ENCODE results near the gene TMEM259.

TMEM259 gene

GRCh38 chr19:1063030-1063908, 42.3 kb upstream of the TMEM259 start:
- no peaks in the 10 kb centered on the region for H3K4me1 ChIP-seq (ENCODE audit: control insufficient read depth, insufficient read depth, low read length)
- no peaks in the 10 kb centered on the region for H3K36me3 ChIP-seq (ENCODE audit: control insufficient read depth, insufficient read depth, low read length)
- no peak overlapping the region for H3K4me3 ChIP-seq (ENCODE audit: low read length)
- H3K27me3 ChIP-seq (ENCODE audit: control insufficient read depth, insufficient read depth, low read length), result peaks cover 12% of the 10 kb centered on the region
- no peak overlapping the region for H3K27ac ChIP-seq (ENCODE audit: low read depth, low read length)
- no peak overlapping the region for H3K9ac ChIP-seq (ENCODE audit: low read length)

- H3K9ac ChIP-seq (ENCODE audit: low read length), result no peak overlapping the region
- H3K4me1 ChIP-seq (ENCODE audit: control insufficient read depth, insufficient read depth, low read length), result no peaks in the 10 kb centered on the region
- H3K4me3 ChIP-seq (ENCODE audit: low read length), result no peak overlapping the region
- peaks cover 10% of the 10 kb centered on the region for H3K27me3 ChIP-seq (ENCODE audit: control insufficient read depth, insufficient read depth, low read length)
- H3K27ac ChIP-seq (ENCODE audit: low read depth, low read length), result no peak overlapping the region
- no peaks in the 10 kb centered on the region for H3K36me3 ChIP-seq (ENCODE audit: control insufficient read depth, insufficient read depth, low read length)
Measured at GRCh38 chr19:1062387-1063029, 41.6 kb upstream of the TMEM259 start.

DNA sequence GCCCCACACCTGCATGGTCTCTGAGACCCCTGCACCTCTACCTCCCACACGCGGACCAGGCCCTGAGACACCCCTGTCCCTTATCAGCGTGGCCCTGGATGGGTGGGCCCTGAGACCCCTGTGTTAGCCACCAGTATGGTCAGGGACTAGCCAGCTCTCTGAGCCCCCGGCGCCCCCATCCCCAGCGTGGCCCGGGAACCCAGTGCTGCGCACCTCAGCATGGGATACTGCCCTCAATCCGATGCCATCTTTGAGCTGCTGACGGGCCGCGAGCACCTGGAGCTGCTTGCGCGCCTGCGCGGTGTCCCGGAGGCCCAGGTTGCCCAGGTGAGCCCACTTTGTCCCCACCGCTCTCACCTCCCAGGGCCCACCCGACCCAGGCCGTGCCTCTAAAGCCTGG, 41.1 kb upstream of the TMEM259 start:
- peaks cover 6% of the 10 kb centered on the region for H3K27me3 ChIP-seq (ENCODE audit: control insufficient read depth, insufficient read depth, low read length)
- no peaks in the 10 kb centered on the region for H3K4me1 ChIP-seq (ENCODE audit: control insufficient read depth, insufficient read depth, low read length)
- H3K9ac ChIP-seq (ENCODE audit: low read length), result no peak overlapping the region
- H3K27ac ChIP-seq (ENCODE audit: low read depth, low read length), result no peak overlapping the region
- no peaks in the 10 kb centered on the region for H3K36me3 ChIP-seq (ENCODE audit: control insufficient read depth, insufficient read depth, low read length)
- H3K4me3 ChIP-seq (ENCODE audit: low read length), result no peak overlapping the region

GRCh38 chr19:1060689-1061088, 39.8 kb upstream of the TMEM259 start:
- Histone ChIP-seq H3K36me3 (ENCODE audit: control insufficient read depth, insufficient read depth, low read length) (no peaks in the 10 kb centered on the region), H3K4me3 (ENCODE audit: low read length) (no peak overlapping the region), H3K27ac (ENCODE audit: low read depth, low read length) (no peak overlapping the region), H3K27me3 (ENCODE audit: control insufficient read depth, insufficient read depth, low read length) (peaks cover 3% of the 10 kb centered on the region), H3K4me1 (ENCODE audit: control insufficient read depth, insufficient read depth, low read length) (no peaks in the 10 kb centered on the region), H3K9ac (ENCODE audit: low read length) (no peak overlapping the region)

DNA sequence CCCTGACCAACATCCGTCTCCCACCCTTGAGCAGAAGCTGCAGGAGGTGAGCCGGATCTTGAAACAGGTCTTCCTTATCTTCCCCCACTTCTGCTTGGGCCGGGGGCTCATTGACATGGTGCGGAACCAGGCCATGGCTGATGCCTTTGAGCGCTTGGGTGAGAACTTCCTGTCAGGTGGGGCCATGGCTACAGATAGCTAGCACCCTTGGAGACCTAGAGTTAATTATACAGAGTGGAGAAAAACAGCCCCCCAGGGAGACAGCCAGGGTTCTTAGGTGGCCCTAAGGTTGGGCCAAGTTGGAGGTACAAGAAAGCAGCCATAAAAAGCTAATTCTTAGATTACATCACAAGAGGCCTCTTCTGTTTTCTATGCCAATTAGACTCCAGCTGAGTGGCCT, 37.2 kb upstream of the TMEM259 start:
- H3K36me3 ChIP-seq (ENCODE audit: control insufficient read depth, insufficient read depth, low read length), result no peaks in the 10 kb centered on the region
- no peaks in the 10 kb centered on the region for H3K27me3 ChIP-seq (ENCODE audit: control insufficient read depth, insufficient read depth, low read length)
- no peak overlapping the region for H3K4me3 ChIP-seq (ENCODE audit: low read length)
- H3K9ac ChIP-seq (ENCODE audit: low read length), result no peak overlapping the region
- no peak overlapping the region for H3K27ac ChIP-seq (ENCODE audit: low read depth, low read length)
- no peaks in the 10 kb centered on the region for H3K4me1 ChIP-seq (ENCODE audit: control insufficient read depth, insufficient read depth, low read length)

DNA sequence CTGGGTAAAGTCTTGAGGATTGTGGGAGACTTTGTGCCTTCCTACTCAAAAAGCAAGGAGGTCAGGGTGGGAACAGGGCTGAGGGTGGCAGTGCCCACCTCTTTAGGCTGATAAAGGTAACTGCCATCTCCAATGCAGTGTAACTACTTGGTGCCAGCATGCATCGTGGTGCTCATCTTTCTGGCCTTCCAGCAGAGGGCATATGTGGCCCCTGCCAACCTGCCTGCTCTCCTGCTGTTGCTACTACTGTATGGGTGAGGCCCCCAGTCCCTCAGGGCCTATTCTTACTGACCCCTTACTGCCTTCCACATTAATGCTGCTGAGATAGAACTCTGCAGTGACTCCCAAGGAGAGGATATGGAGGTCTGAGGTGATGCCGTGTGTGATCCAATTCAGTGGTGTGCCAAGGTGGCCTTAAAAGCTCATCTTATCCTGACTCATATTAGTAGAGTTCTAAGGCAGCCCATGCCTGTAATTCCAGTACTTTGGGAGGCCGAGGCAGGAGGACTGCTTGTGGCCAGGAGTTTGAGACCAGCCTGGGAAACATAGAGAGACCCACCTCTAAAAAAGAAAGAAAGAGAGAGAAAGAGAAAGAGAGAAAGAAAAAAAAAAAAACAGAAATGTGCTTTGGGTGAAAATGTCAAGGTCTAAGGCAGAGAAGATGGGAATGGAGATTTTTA, 36.4 kb upstream of the TMEM259 start:
- Histone ChIP-seq H3K27me3 (ENCODE audit: control insufficient read depth, insufficient read depth, low read length) (no peaks in the 10 kb centered on the region), H3K4me1 (ENCODE audit: control insufficient read depth, insufficient read depth, low read length) (no peaks in the 10 kb centered on the region), H3K36me3 (ENCODE audit: control insufficient read depth, insufficient read depth, low read length) (no peaks in the 10 kb centered on the region), H3K27ac (ENCODE audit: low read depth, low read length) (no peak overlapping the region), H3K4me3 (ENCODE audit: low read length) (no peak overlapping the region), H3K9ac (ENCODE audit: low read length) (no peak overlapping the region)

DNA sequence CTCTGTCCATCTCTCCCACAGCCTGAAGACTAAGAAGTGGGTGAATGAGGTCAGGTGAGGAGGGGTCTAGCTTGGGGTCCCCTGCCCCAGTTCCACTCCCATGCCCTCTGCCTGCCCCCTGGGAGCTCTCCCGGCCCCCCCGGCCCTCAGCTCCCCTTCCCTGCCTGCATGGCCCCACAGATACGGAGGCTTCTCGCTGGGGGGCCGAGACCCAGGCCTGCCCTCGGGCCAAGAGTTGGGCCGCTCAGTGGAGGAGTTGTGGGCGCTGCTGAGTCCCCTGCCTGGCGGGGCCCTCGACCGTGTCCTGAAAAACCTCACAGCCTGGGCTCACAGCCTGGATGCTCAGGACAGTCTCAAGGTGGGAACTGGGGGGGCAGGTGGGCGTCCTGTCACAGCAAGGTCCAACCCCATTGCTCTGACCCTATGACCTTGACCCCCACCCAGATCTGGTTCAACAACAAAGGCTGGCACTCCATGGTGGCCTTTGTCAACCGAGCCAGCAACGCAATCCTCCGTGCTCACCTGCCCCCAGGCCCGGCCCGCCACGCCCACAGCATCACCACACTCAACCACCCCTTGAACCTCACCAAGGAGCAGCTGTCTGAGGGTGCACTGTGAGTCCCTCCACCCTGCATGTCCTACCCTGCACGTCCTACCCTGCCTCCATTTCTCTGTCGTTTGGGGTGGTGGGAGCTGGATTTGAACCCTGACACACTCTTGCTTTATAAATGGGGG, 35.1 kb upstream of the TMEM259 start:
- no peak overlapping the region for H3K9ac ChIP-seq (ENCODE audit: low read length)
- no peaks in the 10 kb centered on the region for H3K27me3 ChIP-seq (ENCODE audit: control insufficient read depth, insufficient read depth, low read length)
- H3K4me3 ChIP-seq (ENCODE audit: low read length), result no peak overlapping the region
- no peak overlapping the region for H3K27ac ChIP-seq (ENCODE audit: low read depth, low read length)
- H3K4me1 ChIP-seq (ENCODE audit: control insufficient read depth, insufficient read depth, low read length), result no peaks in the 10 kb centered on the region
- no peaks in the 10 kb centered on the region for H3K36me3 ChIP-seq (ENCODE audit: control insufficient read depth, insufficient read depth, low read length)

- Histone ChIP-seq H3K9ac (ENCODE audit: low read length) (no peak overlapping the region), H3K4me1 (ENCODE audit: control insufficient read depth, insufficient read depth, low read length) (no peaks in the 10 kb centered on the region), H3K4me3 (ENCODE audit: low read length) (no peak overlapping the region), H3K27ac (ENCODE audit: low read depth, low read length) (no peak overlapping the region), H3K27me3 (ENCODE audit: control insufficient read depth, insufficient read depth, low read length) (no peaks in the 10 kb centered on the region), H3K36me3 (ENCODE audit: control insufficient read depth, insufficient read depth, low read length) (no peaks in the 10 kb centered on the region)
Measured at GRCh38 chr19:1055028-1055425, 34.1 kb upstream of the TMEM259 start.

GRCh38 chr19:1054102-1055027, 33.4 kb upstream of the TMEM259 start:
- no peaks in the 10 kb centered on the region for H3K27me3 ChIP-seq (ENCODE audit: control insufficient read depth, insufficient read depth, low read length)
- no peak overlapping the region for H3K4me3 ChIP-seq (ENCODE audit: low read length)
- no peaks in the 10 kb centered on the region for H3K4me1 ChIP-seq (ENCODE audit: control insufficient read depth, insufficient read depth, low read length)
- no peak overlapping the region for H3K9ac ChIP-seq (ENCODE audit: low read length)
- no peak overlapping the region for H3K27ac ChIP-seq (ENCODE audit: low read depth, low read length)
- H3K36me3 ChIP-seq (ENCODE audit: control insufficient read depth, insufficient read depth, low read length), result no peaks in the 10 kb centered on the region

DNA sequence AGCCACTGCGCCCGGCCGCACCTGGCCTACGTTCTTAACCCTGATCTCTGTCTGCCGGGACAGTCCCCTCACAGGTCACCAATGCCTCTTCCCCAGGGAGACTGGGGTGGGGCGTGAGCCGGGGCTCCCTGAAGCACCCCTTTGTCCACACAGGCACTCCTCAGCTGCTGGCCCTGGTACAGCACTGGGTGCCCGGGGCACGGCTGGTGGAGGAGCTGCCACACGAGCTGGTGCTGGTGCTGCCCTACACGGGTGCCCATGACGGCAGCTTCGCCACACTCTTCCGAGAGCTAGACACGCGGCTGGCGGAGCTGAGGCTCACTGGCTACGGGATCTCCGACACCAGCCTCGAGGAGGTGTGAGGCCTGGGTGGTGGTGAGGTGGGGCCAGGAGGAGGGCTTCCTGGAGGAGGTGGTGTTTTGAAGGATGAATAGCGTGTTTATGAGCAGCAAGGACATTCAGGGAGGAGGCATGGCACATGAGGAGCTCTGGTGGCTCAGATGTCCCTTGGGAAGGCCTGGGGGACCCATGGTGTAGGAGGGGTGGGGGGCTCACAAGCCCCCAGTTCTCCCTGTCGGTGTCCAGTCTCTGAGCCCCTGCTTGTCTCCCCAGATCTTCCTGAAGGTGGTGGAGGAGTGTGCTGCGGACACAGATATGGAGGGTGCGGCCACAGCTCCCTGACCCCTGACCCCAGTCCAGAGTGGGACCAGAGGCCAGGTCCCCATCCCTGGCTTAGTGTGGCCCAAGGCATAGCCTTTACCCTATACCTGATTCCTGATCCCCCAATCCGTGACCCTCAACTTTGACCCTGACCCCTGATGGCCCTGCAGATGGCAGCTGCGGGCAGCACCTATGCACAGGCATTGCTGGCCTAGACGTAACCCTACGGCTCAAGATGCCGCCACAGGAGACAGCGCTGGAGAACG, 32.5 kb upstream of the TMEM259 start:
- H3K9ac ChIP-seq (ENCODE audit: low read length), result no peak overlapping the region
- no peak overlapping the region for H3K27ac ChIP-seq (ENCODE audit: low read depth, low read length)
- no peaks in the 10 kb centered on the region for H3K36me3 ChIP-seq (ENCODE audit: control insufficient read depth, insufficient read depth, low read length)
- H3K4me1 ChIP-seq (ENCODE audit: control insufficient read depth, insufficient read depth, low read length), result no peaks in the 10 kb centered on the region
- H3K4me3 ChIP-seq (ENCODE audit: low read length), result no peak overlapping the region
- H3K27me3 ChIP-seq (ENCODE audit: control insufficient read depth, insufficient read depth, low read length), result no peaks in the 10 kb centered on the region

Measured in rectal smooth muscle tissue (tissue), 1 donor.